HEK293 (cell line): ENCODE measurements around the gene FIGLA.

Experiments used
- CTCF ChIA-PET: fragments of 350-600 bp; formaldehyde crosslinking; extraction: SDS; loops from one replicate; lab custom pipeline; 2021; ENCODE audit warnings: antibody characterized with exemption; lab: Yijun Ruan, JAX
- POLR2A ChIA-PET: fragments of 300-600 bp; formaldehyde crosslinking; extraction: SDS; loops from one replicate; lab custom pipeline; 2020; ENCODE audit warnings: antibody characterized with exemption, inconsistent platforms; lab: Yijun Ruan, JAX
- H3K27ac ChIP-seq: fragments of 200-500 bp; sonication (Bioruptor generic); 2 replicates; pipeline ENCODE4 v1.5.1; 2014; ENCODE audit warnings: low read depth, low read length, control low read depth, inconsistent platforms; ENCODE audit errors: extremely low read depth
- H3K36me3 ChIP-seq, 2 experiments: fragments of 200-500 bp in 1 of 2; sonication (Bioruptor generic) in 1 of 2; 1 replicate in 1 of 2; 2 replicates in 1 of 2; pipeline ENCODE4 v1.5.1; 2014 to 2017; ENCODE audit warnings: inconsistent platforms in 2 of 2, low read length in 2 of 2; ENCODE audit not compliant: control insufficient read depth in 2 of 2, insufficient read depth in 1 of 2
- H3K4me1 ChIP-seq: fragments of 200-500 bp; sonication (Bioruptor generic); 2 replicates; pipeline ENCODE4 v1.5.1; 2014; ENCODE audit warnings: mild to moderate bottlenecking, low read length, inconsistent platforms; ENCODE audit not compliant: control insufficient read depth, insufficient read depth
- H3K4me3 ChIP-seq: 2 replicates; pipeline ENCODE4 v1.5.1; 2011; ENCODE audit warnings: low read depth, mild to moderate bottlenecking, control low read depth, low read length, moderate library complexity
- H3K9me3 ChIP-seq: fragments of 200-500 bp; sonication (Bioruptor generic); 2 replicates; pipeline ENCODE4 v1.5.1; 2014; ENCODE audit warnings: low read depth, low read length, inconsistent platforms; ENCODE audit not compliant: control insufficient read depth, insufficient read depth
- GLIS2 ChIP-seq: fragments of 450-650 bp; formaldehyde crosslinking; IDR thresholded peaks from 2 replicates; pipeline ENCODE4 v1.5.1; 2016; ENCODE audit warnings: missing biosample characterization, missing genetic modification characterization
- HIC1 ChIP-seq: fragments of 450-650 bp; formaldehyde crosslinking; IDR thresholded peaks from 2 replicates; pipeline ENCODE4 v1.5.1; 2016; ENCODE audit warnings: missing biosample characterization, missing genetic modification characterization
- HOXD13 ChIP-seq: sonication (generic); formaldehyde crosslinking; IDR thresholded peaks from 2 replicates; pipeline ENCODE4 v1.8.0; 2022; ENCODE audit warnings: missing genetic modification reagents, borderline replicate concordance
- PATZ1 ChIP-seq: fragments of 450-650 bp; formaldehyde crosslinking; IDR thresholded peaks from 2 replicates; pipeline ENCODE4 v1.5.1; 2016; ENCODE audit warnings: missing biosample characterization, missing genetic modification characterization
- REST ChIP-seq: fragments of 450-650 bp; formaldehyde crosslinking; IDR thresholded peaks from 2 replicates; pipeline ENCODE4 v1.5.1; 2016; ENCODE audit warnings: missing biosample characterization, missing genetic modification characterization
- ZBTB48 ChIP-seq: fragments of 450-650 bp; formaldehyde crosslinking; IDR thresholded peaks from 2 replicates; pipeline ENCODE4 v1.5.1; 2016; ENCODE audit warnings: missing biosample characterization, missing genetic modification characterization
- ZNF19 ChIP-seq: fragments of 450-650 bp; formaldehyde crosslinking; IDR thresholded peaks from 2 replicates; pipeline ENCODE4; 2016; ENCODE audit warnings: missing biosample characterization, missing genetic modification characterization, low read depth
- ZNF202 ChIP-seq: fragments of 450-650 bp; formaldehyde crosslinking; IDR thresholded peaks from 2 replicates; pipeline ENCODE4 v1.5.1; 2016; ENCODE audit warnings: missing biosample characterization, missing genetic modification characterization, borderline replicate concordance
- ZNF302 ChIP-seq: fragments of 450-650 bp; formaldehyde crosslinking; IDR thresholded peaks from 2 replicates; pipeline ENCODE4 v1.5.1; 2016; ENCODE audit warnings: missing biosample characterization, missing genetic modification characterization, low read depth
- ZNF311 ChIP-seq: fragments of 450-650 bp; formaldehyde crosslinking; IDR thresholded peaks from 2 replicates; pipeline ENCODE4 v1.5.1; 2017; ENCODE audit warnings: missing biosample characterization, missing genetic modification characterization, borderline replicate concordance
- ZNF341 ChIP-seq: fragments of 450-650 bp; formaldehyde crosslinking; IDR thresholded peaks from 2 replicates; pipeline ENCODE4; 2016; ENCODE audit warnings: low read depth, missing biosample characterization, missing genetic modification characterization
- ZNF423 ChIP-seq: fragments of 450-650 bp; formaldehyde crosslinking; IDR thresholded peaks from 2 replicates; pipeline ENCODE4 v1.5.1; 2016; ENCODE audit warnings: missing biosample characterization, missing genetic modification characterization
- ZNF449 ChIP-seq: fragments of 450-650 bp; formaldehyde crosslinking; IDR thresholded peaks from 2 replicates; pipeline ENCODE4 v1.5.1; 2017; ENCODE audit warnings: missing biosample characterization, mild to moderate bottlenecking, missing genetic modification characterization, moderate library complexity
- ZNF510 ChIP-seq: fragments of 450-650 bp; formaldehyde crosslinking; IDR thresholded peaks from 2 replicates; pipeline ENCODE4 v1.5.1; 2018; ENCODE audit warnings: mild to moderate bottlenecking, missing genetic modification characterization, missing biosample characterization; ENCODE audit not compliant: insufficient replicate concordance
- ZNF548 ChIP-seq: fragments of 450-650 bp; formaldehyde crosslinking; IDR thresholded peaks from 2 replicates; pipeline ENCODE4 v1.5.1; 2016; ENCODE audit warnings: missing biosample characterization, missing genetic modification characterization
- ZNF707 ChIP-seq: fragments of 450-650 bp; formaldehyde crosslinking; IDR thresholded peaks from 2 replicates; pipeline ENCODE4 v1.5.1; 2016; ENCODE audit warnings: missing biosample characterization, missing genetic modification characterization
- ZNF791 ChIP-seq: fragments of 450-650 bp; formaldehyde crosslinking; IDR thresholded peaks from 2 replicates; pipeline ENCODE4 v1.5.1; 2016; ENCODE audit warnings: missing biosample characterization, missing genetic modification characterization
- ZNF830 ChIP-seq: fragments of 450-650 bp; IDR thresholded peaks from 2 replicates; pipeline ENCODE4 v1.5.0; 2018; ENCODE audit warnings: missing biosample characterization, missing genetic modification characterization, low read depth, mild to moderate bottlenecking, moderate library complexity
- ZNF843 ChIP-seq: fragments of 450-650 bp; formaldehyde crosslinking; IDR thresholded peaks from 2 replicates; pipeline ENCODE4 v1.5.1; 2016; ENCODE audit warnings: missing biosample characterization, missing genetic modification characterization
- ZSCAN5A ChIP-seq: fragments of 450-650 bp; formaldehyde crosslinking; IDR thresholded peaks from 2 replicates; pipeline ENCODE4 v1.5.1; 2016; ENCODE audit warnings: missing biosample characterization, missing genetic modification characterization

FIGLA gene

GRCh38 chr2:70832386-70832785 lies 41.9 kb upstream of the FIGLA start:
- POLR2A ChIA-PET = no interaction called here

GRCh38 chr2:70831861-70832260 lies 41.4 kb upstream of the FIGLA start:
- POLR2A ChIA-PET = no interaction called here
- Histone ChIP-seq H3K4me3 (no peak overlapping the region), H3K4me1 (no peaks in the 10 kb centered on the region), H3K9me3 (no peaks in the 10 kb centered on the region), H3K27ac (no peak overlapping the region), H3K36me3 (peaks cover 0 to 10% of the 10 kb centered on the region in 2 experiments; a peak in 1 of 3 replicates)
- CTCF ChIA-PET = interaction anchor here (1.0 kb wide), 1 partner anchor 39 kb away, joined by 3 read pairs; no protein-coding TSS in a partner anchor
- no peak for TF ChIP-seq ZNF843
- no peak for TF ChIP-seq ZSCAN5A (tag by site-specific recombination)
- no peak for TF ChIP-seq HOXD13 (CRISPR knock-in tag)
- no peak for TF ChIP-seq ZNF202
- no peak for TF ChIP-seq ZNF449 (tag by site-specific recombination)
- TF ChIP-seq ZNF707 (tag by site-specific recombination) = no peak
- no peak for TF ChIP-seq ZNF791 (tag by site-specific recombination)
- TF ChIP-seq GLIS2 = no peak
- no peak for TF ChIP-seq ZNF510 (tag by site-specific recombination)

More at GRCh38 chr2:70832386-70832785, 41.9 kb upstream of the FIGLA start:
- CTCF ChIA-PET = no interaction called here
- H3K9me3 ChIP-seq = no peaks in the 10 kb centered on the region
- TF ChIP-seq ZNF19 (tag by site-specific recombination) = no peak
- TF ChIP-seq ZNF311 = no peak
- no peak for TF ChIP-seq ZNF548
- TF ChIP-seq HIC1 = no peak
- TF ChIP-seq PATZ1 = no peak
- no peak for TF ChIP-seq ZNF830 (tag by site-specific recombination)
- no peak for TF ChIP-seq ZNF341
- TF ChIP-seq ZNF423 (tag by site-specific recombination) = no peak
- no peak for TF ChIP-seq ZBTB48 (tag by site-specific recombination)
- TF ChIP-seq REST (tag by site-specific recombination) = no peak
- no peak for TF ChIP-seq ZNF302 (tag by site-specific recombination)
- no peak overlapping the region for H3K27ac ChIP-seq
- no peak overlapping the region for H3K4me3 ChIP-seq
- no peaks in the 10 kb centered on the region for H3K4me1 ChIP-seq
- peaks cover 0 to 10% of the 10 kb centered on the region in 2 experiments; a peak in 1 of 3 replicates for H3K36me3 ChIP-seq
